IMR-90 (cell line): ENCODE measurements around the gene ILDR2. TPM values are rescaled to one million over a fixed set of nuclear protein-coding genes. Genes with fewer than 3 reads are reported as not detected.

ENCODE experiments used
- ATAC-seq: fragments of 200-7000 bp; cut with Tn5 transposase; 2 replicates; pipeline ENCODE4 v1.9.1; 2020; ENCODE audit warnings: low read depth, mild to moderate bottlenecking, moderate library complexity
- BruUV-seq: library from RNA; stranded (reverse); fragments of 400-500 nt; replicated peaks from 2 replicates; lab custom pipeline; 2021; lab: Mats Ljungman, UMichigan
- CTCF ChIA-PET: fragments of 300-600 bp; formaldehyde crosslinking; extraction: SDS; loops from one replicate; lab custom pipeline; 2021; ENCODE audit warnings: antibody characterized with exemption; lab: Yijun Ruan, JAX
- POLR2A ChIA-PET: fragments of 300-600 bp; sonication (Branson Sonifier 250); formaldehyde crosslinking; loops from one replicate; lab custom pipeline; 2022; ENCODE audit warnings: antibody characterized with exemption; ENCODE audit not compliant: unreplicated experiment; lab: Charles Lee
- DNase-seq: peaks from one replicate; pipeline ENCODE4 v3.0.0; 2013
- H2AFZ ChIP-seq: replicated peaks from 2 replicates; pipeline ENCODE3; 2013; ENCODE audit warnings: low read length, mild to moderate bottlenecking; ENCODE audit not compliant: poor library complexity
- H2AK5ac ChIP-seq: 2 replicates; pipeline ENCODE4 v1.6.1; 2013; ENCODE audit warnings: low read depth, low read length, inconsistent platforms
- H2AK9ac ChIP-seq: replicated peaks from 2 replicates; pipeline ENCODE3; 2013; ENCODE audit warnings: mild to moderate bottlenecking, low read depth, low read length, moderate library complexity; ENCODE audit not compliant: poor library complexity
- H2BK120ac ChIP-seq: 2 replicates; pipeline ENCODE4 v1.6.1; 2013; ENCODE audit warnings: low read depth, low read length, inconsistent platforms
- H2BK15ac ChIP-seq: 3 replicates; pipeline ENCODE4 v1.6.1; 2013; ENCODE audit warnings: low read depth, low read length, inconsistent platforms
- H2BK20ac ChIP-seq: 2 replicates; pipeline ENCODE4 v1.6.1; 2013; ENCODE audit warnings: low read depth, mild to moderate bottlenecking, inconsistent platforms, low read length, moderate library complexity
- H2BK5ac ChIP-seq: 2 replicates; pipeline ENCODE4 v1.6.1; 2013; ENCODE audit warnings: mild to moderate bottlenecking, low read depth, low read length, inconsistent platforms; ENCODE audit not compliant: poor library complexity, severe bottlenecking
- H3K14ac ChIP-seq: replicated peaks from 2 replicates; pipeline ENCODE4 v1.6.1; 2013; ENCODE audit warnings: low read depth, low read length, inconsistent platforms
- H3K18ac ChIP-seq: 2 replicates; pipeline ENCODE4 v1.6.1; 2013; ENCODE audit warnings: low read depth, low read length, control low read depth
- H3K23ac ChIP-seq: 2 replicates; pipeline ENCODE4 v1.6.1; 2013; ENCODE audit warnings: low read depth, low read length, inconsistent platforms
- H3K27ac ChIP-seq: 2 replicates; pipeline ENCODE4 v1.5.1; 2013; ENCODE audit warnings: mild to moderate bottlenecking, control low read depth, low read length; ENCODE audit not compliant: insufficient read depth
- H3K27me3 ChIP-seq: 2 replicates; pipeline ENCODE4 v1.6.1; 2013; ENCODE audit warnings: low read length; ENCODE audit not compliant: control insufficient read depth, insufficient read depth
- H3K36me3 ChIP-seq: 2 replicates; pipeline ENCODE4 v1.6.1; 2013; ENCODE audit warnings: low read length, mixed read lengths; ENCODE audit not compliant: control insufficient read depth, insufficient read depth
- H3K4ac ChIP-seq: 2 replicates; pipeline ENCODE4 v1.6.1; 2013; ENCODE audit warnings: low read depth, low read length, inconsistent platforms
- H3K4me1 ChIP-seq: 2 replicates; pipeline ENCODE4 v1.6.1; 2013; ENCODE audit warnings: low read length, mixed read lengths; ENCODE audit not compliant: control insufficient read depth, insufficient read depth
- H3K4me2 ChIP-seq: 2 replicates; pipeline ENCODE4 v1.6.1; 2013; ENCODE audit warnings: low read depth, mild to moderate bottlenecking, control low read depth, low read length, moderate library complexity
- H3K4me3 ChIP-seq: 2 replicates; pipeline ENCODE4 v1.5.1; 2013; ENCODE audit warnings: low read depth, mild to moderate bottlenecking, control low read depth, low read length, moderate library complexity; ENCODE audit not compliant: insufficient read depth
- H3K56ac ChIP-seq: 2 replicates; pipeline ENCODE4 v1.6.1; 2013; ENCODE audit warnings: low read length, inconsistent platforms; ENCODE audit not compliant: insufficient read depth; ENCODE audit errors: extremely low read depth
- H3K79me1 ChIP-seq, 2 experiments: 2 replicates each; pipeline ENCODE4 v1.6.1; 2013; ENCODE audit warnings: low read length in 2 of 2, inconsistent platforms in 1 of 2, low read depth in 1 of 2
- H3K9ac ChIP-seq: 2 replicates; pipeline ENCODE4 v1.6.1; 2013; ENCODE audit warnings: low read depth, low read length, control low read depth
- H3K9me1 ChIP-seq: 2 replicates; pipeline ENCODE4 v1.6.1; 2013; ENCODE audit warnings: low read length, inconsistent platforms; ENCODE audit not compliant: insufficient read depth
- H3K9me3 ChIP-seq: 2 replicates; pipeline ENCODE4 v1.6.1; 2013; ENCODE audit warnings: low read length; ENCODE audit not compliant: control insufficient read depth, insufficient read depth
- H4K20me1 ChIP-seq: 2 replicates; pipeline ENCODE4 v1.6.1; 2013; ENCODE audit warnings: low read length, inconsistent platforms; ENCODE audit not compliant: insufficient read depth
- H4K5ac ChIP-seq: 2 replicates; pipeline ENCODE4 v1.6.1; 2013; ENCODE audit warnings: mild to moderate bottlenecking, low read depth, low read length, control low read depth
- H4K8ac ChIP-seq, 2 experiments: 2 replicates each; pipeline ENCODE4 v1.6.1; 2013; ENCODE audit warnings: low read depth in 2 of 2, low read length in 2 of 2, control low read depth in 1 of 2, inconsistent platforms in 1 of 2
- H4K91ac ChIP-seq: 2 replicates; pipeline ENCODE4 v1.6.1; 2013; ENCODE audit warnings: low read depth, low read length, inconsistent platforms; ENCODE audit not compliant: insufficient read depth
- CHD1 ChIP-seq: IDR thresholded peaks from 2 replicates; pipeline ENCODE4 v1.6.1; 2012; ENCODE audit warnings: low read depth, low read length, improper control_type of control experiment
- ELK1 ChIP-seq: fragments of 150-350 bp; IDR thresholded peaks from 2 replicates; pipeline ENCODE4 v1.6.1; 2016; ENCODE audit warnings: low read depth, mild to moderate bottlenecking, low read length, moderate library complexity, borderline replicate concordance
- MAZ ChIP-seq: IDR thresholded peaks from 2 replicates; pipeline ENCODE4 v1.6.1; 2012; ENCODE audit warnings: low read depth, mild to moderate bottlenecking, low read length, improper control_type of control experiment, moderate library complexity, borderline replicate concordance
- POLR2A ChIP-seq: IDR thresholded peaks from 2 replicates; pipeline ENCODE4 v1.6.1; 2012; ENCODE audit warnings: mild to moderate bottlenecking, low read depth, low read length
- RAD21 ChIP-seq: IDR thresholded peaks from 2 replicates; pipeline ENCODE4 v1.6.1; 2012; ENCODE audit warnings: low read length, improper control_type of control experiment
- SMC3 ChIP-seq: fragments of 150-350 bp; IDR thresholded peaks from 2 replicates; pipeline ENCODE4 v1.6.1; 2016; ENCODE audit warnings: low read depth, mild to moderate bottlenecking, antibody characterized with exemption, low read length, moderate library complexity
- dilution Hi-C: fragments of 300-500 bp; cut with HindIII; formaldehyde crosslinking; loops from one replicate; pipeline ENCODE4 v1.14.3; 2018; ENCODE audit warnings: low sequenced_read_pairs; ENCODE audit not compliant: unreplicated experiment
- in situ Hi-C: fragments of 300-500 bp; cut with MboI; formaldehyde crosslinking; loops from 3 replicates; pipeline ENCODE4 v1.14.3; 2019; ENCODE audit warnings: low sequenced_read_pairs, inconsistent platforms, mixed read lengths
- intact Hi-C: fragments of 100-400 bp; cut with micrococcal nuclease; formaldehyde crosslinking; loops from 2 replicates; pipeline ENCODE4 v1.10.0; 2022
- polyA plus RNA-seq, 3 experiments: library from polyadenylated mRNA; depleted of rRNA; stranded (reverse); fragments of >200 nt; gene quantifications; 2 replicates each; pipeline ENCODE4 v1.2.3, GENCODE V29; 2012; ENCODE audit warnings: low replicate concordance in 1 of 3
- total RNA-seq: library from RNA; depleted of rRNA; stranded (reverse); fragments of >200 nt; gene quantifications from 2 replicates; pipeline ENCODE4 v1.2.3, GENCODE V29; 2012

The ILDR2 gene
- total and polyA plus RNA-seq, 2 of the 4 experiments (the other 2 are of a cell fraction) = under 0.01 TPM; not detected in 1

GRCh38 chr1:166899769-166900168 lies 75.6 kb downstream of the ILDR2 start:
- no peaks in the 10 kb centered on the region; the same call in 1 of the 2 replicates for H3K27me3 ChIP-seq
- H3K9me3 ChIP-seq = no peaks in the 10 kb centered on the region; the same call in 1 of the 2 replicates
- no peak overlapping the region for H2AK5ac ChIP-seq
- no peak overlapping the region for H3K14ac ChIP-seq
- intact Hi-C loops = loop anchor here (10.0 kb wide), 1 partner anchor 635 kb away; no protein-coding TSS in a partner anchor
- H2BK120ac ChIP-seq = no peak overlapping the region
- H2BK20ac ChIP-seq = no peak overlapping the region
- H2BK5ac ChIP-seq = no peak overlapping the region
- in situ Hi-C loops = no loop called here
- no peak overlapping the region for H3K4me3 ChIP-seq
- H4K20me1 ChIP-seq = no peaks in the 10 kb centered on the region
- no peaks in the 10 kb centered on the region for H3K9me1 ChIP-seq
- BruUV-seq = no TSS peak
- no peaks in the 10 kb centered on the region for H3K79me1 ChIP-seq
- no peak overlapping the region for H4K91ac ChIP-seq
- no peak overlapping the region for H3K9ac ChIP-seq
- no peak overlapping the region for H3K4ac ChIP-seq
- dilution Hi-C loops = no loop called here
- H3K56ac ChIP-seq = no peak overlapping the region
- H3K4me1 ChIP-seq = no peaks in the 10 kb centered on the region
- no peak overlapping the region for H2BK15ac ChIP-seq
- CTCF ChIA-PET = interaction anchor here (1.1 kb wide), 1 partner anchor 11 kb away, joined by 3 read pairs; no protein-coding TSS in a partner anchor
- no peak overlapping the region for H4K8ac ChIP-seq
- TF ChIP-seq SMC3 (no peak), RAD21 (no peak), CHD1 (no peak), POLR2A (no peak), MAZ (no peak), ELK1 (no peak)
- DNase-seq (no peak), ATAC-seq (no peak)
- H3K27ac ChIP-seq = no peak overlapping the region
- no peak overlapping the region for H3K18ac ChIP-seq
- H2AK9ac ChIP-seq = no peak overlapping the region
- no peak overlapping the region for H4K5ac ChIP-seq
- H3K36me3 ChIP-seq = no peaks in the 10 kb centered on the region
- H2AFZ ChIP-seq = no peak overlapping the region
- POLR2A ChIA-PET = no interaction called here
- no peak overlapping the region for H3K23ac ChIP-seq
- no peak overlapping the region for H3K4me2 ChIP-seq
